ENCODE measurements around the gene PRLHR. TPM values are rescaled to one million over a fixed set of nuclear protein-coding genes. Genes with fewer than 3 reads are reported as not detected.

The PRLHR gene
- total and polyA plus RNA-seq, 10 of the 15 experiments (the other 5 are each of a cell fraction or from before 2014, with no cell fraction given): not detected

- TF ChIP-seq PRDM15 (CRISPR knock-in tag; IDR thresholded peaks at IDR 0.05) (no peak), CBX5 (IDR thresholded peaks at IDR 0.05; ENCODE audit: low read depth) (no peak), SMAD1 (IDR thresholded peaks at IDR 0.05; ENCODE audit: low read depth, partially characterized antibody) (no peak), YY1 (IDR thresholded peaks at IDR 0.05; ENCODE audit: low read depth, low read length) (no peak), ZNF384 (IDR thresholded peaks at IDR 0.05; ENCODE audit: borderline replicate concordance, low read depth, low read length) (no peak), NKRF (conservative IDR thresholded peaks at IDR 0.05) (no peak), SP1 (IDR thresholded peaks at IDR 0.05; ENCODE audit: low read depth, low read length) (no peak), BCLAF1 (IDR thresholded peaks at IDR 0.05) (no peak), SUZ12 (IDR thresholded peaks at IDR 0.05; ENCODE audit: unreplicated experiment) (no peak)
These were observed 53.2 kb downstream of the PRLHR start (continued) for GRCh38 chr10:118542205-118542604.
